ENCODE measurements around the gene TAF1B.

Gene TAF1B

DNA sequence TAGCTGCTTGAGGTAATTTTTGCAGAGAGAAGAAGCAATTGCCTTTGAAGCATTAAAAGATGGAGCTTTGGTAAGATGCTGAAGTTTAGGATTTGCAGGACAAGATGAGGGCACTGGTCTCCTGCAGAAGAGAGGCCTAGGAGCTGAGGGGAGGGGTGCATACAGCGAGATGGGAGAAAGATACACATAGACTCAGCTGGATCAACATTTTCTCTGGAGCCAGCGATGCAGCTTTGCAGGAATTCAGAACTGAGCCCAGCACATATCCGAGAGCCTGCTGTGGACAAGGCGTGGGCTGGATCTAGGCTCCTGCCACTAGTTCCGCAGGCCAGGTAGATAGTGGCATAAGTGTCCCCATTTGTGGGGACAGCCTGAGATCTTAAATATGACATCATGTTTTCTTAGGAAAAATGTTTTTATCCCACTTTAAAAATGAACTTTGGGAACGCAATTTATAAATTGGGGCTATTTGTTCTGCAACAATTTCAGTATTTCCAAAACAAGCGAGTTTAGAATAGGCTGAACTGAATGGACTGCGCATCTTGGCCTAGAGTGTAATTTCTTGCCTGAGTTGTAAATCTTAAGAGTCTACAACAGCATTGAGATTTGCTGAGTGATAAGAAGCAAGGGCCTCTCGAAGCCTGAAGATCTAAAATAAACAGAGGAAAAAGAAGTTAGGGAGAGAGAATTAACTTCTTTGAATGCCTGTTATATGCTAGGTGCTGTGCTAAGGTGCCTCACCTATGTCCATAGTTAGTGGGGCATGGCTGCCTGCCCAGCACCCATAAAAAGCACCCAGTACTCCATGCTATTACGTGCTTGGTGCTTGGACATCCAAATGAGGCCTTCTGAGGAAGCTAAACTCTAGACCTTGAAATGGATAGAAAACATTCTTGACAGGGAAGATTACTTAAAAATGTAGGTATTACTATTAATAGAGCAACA lies 125.6 kb downstream of the TAF1B start:
- no peak for DNase-seq

DNA sequence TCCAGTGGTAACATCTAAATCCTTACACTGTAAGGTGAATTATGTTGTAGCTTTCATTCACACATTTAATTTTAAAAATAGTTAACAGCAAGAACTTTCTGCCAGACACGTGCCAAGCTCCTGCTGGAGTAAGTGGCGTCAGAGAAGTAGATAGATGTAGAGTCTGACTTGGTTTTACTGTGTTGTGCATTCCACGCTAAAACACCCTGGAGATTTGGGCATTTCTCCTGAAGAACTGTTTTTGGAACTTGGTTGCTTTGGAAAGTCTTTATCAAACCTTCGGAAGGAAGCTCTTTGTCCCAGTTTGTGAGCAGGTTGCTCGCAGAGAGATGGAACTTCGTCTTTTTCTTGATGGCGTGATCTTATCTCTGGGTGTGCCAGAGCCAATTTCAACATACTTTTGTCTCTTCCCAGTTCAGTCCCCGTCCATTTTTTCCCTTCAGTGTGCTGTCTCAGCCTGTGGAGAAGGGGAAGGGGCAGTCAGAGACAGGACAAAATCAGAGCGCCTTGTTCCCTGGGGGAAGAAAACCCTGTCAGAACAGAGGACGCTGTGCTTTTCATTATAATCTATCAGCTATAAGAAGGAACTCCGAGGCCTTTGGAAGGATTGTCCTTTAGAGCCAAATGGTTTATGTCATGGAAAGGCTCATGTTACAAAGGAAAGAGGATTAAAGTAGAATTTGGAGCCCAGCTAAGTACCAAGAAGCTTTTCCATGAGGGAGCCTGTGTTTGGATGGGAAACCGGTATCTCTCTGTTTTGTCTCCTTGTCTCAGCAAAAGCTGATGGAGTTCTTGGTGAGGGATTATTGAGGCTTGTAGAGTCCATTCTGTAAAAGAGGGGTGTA lies 127.1 kb downstream of the TAF1B start:
- DNase-seq: no peak

DNA sequence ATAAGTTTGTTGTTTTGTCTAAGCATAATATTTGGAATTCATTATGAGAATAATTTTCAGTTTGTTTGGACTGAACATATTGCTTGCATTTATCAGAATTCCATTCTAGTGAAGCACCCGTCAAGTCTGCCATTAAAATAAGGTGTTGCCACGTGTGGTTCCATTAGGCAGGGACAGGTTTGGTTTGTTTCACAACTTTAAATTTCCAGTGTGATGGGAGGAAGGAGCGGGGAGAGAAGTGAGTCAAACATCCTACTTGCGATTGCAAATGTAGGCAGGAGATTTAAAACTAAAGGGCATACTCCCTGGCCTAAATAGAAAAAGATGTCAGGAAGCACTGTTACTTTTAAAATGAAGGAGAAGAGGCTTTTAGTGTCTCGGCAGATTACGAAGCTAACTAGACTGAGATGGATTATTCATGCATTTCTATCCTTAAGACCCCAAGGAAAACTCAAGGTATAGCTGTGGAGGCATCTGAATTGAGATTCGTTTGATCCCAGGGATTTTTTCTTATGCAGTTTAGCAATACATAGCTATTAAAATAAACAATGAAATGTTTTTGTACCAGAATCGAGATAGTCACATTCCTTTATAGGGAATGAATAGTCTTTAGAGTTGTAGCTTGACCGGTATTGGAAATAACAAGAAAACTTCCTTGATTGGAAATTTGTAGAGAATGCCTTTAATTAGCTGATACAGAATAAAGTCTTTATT lies 128.0 kb downstream of the TAF1B start:
- no peak for DNase-seq

DNA sequence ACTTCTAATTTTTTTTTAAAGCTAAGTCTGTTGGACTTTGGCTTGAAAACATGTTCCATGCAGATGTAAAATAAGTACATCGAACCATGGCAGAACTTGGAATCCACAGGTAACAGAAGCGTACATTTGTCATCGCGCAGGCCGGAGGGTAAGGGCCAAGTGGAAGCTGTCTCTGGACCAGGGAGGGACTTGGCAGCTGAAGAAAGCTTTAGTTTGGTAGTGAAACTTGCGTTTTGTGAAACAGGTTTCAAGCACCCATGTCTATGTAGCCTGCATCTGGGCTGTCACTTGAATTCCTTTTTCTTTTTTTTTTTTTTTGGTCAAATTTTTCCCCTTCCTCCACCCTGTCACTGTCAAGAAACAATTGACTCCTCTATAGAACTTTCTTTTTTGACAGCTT lies 128.6 kb downstream of the TAF1B start:
- no peak for DNase-seq

DNA sequence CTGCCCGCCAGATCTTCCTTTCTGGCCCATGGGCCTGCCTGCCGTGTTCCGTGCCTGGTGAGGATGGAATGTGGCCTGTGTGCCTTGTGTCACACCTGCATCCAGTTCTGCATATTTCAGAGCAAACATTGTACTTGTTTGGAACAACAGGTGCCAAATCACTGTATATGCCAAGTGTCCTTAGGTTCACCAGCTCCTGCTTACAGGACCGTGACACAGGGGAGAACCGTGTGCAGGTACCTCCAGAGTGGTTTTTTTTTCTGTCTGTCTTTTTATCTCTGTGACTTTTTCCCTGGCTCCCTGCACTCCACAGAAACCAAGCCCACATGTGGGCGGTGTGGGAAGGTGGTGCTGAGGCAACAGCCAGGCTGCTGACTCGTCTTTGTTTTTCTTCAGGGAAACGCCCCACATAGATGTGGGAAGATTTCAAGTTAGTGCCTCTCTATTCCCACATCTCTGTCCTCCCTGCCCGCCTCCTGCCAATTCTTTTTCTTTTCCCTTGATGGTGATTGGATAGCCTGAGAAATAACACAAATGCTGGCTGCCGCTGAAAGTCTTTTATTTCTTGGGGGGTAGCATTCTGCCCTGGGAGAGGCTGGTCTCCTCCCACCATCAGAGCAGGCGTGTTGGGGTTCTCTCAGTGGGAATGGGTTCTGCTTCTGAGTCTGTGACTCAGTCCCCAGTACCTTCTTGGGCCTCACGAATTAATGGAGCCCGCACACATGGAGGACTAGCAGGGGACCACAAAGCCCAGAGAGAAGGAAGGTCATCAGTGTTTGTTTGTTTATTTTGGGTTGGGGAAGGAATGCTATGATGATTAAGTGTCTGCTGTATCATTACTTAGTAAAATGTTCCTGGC lies 129.6 kb downstream of the TAF1B start:
- no peak for DNase-seq

DNA sequence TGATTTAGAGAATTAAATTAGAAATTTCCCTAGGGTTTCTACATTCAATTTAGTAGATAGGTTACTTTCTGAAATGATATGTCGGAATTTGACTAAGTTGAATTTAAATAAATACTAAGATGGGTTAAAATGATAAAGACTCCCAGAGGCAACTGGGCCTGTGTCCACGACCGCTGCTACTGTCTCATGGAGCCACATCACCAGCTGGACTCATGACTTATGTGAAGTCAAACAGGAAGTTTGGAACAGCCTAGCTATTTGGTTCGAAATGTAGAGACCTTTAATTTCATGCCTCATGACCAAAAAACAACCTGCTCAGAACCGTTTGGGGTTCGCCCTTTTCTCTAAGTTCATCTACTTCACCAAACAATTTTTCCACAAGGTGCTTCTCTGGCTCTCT lies 130.4 kb downstream of the TAF1B start:
- no peak for DNase-seq

DNA sequence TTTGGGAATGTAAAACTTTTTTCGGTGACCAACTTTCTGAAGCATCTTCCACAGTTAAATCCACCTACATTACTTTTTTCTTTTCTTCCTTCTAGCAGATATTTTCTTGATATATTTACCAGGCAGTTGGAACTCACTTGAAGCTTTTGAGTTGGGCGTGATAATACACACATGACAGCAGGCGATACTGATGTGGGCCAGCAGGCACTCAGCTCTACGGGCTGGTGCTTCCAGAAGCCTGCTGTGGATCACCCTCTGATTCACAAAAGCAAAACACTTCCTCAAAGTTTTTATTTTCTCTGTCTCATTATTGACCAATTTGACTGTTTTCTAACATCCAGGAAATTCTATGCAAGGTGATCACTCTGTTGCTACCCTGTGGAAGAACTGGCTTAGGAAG lies 131.1 kb downstream of the TAF1B start:
- DNase-seq: no peak

DNA sequence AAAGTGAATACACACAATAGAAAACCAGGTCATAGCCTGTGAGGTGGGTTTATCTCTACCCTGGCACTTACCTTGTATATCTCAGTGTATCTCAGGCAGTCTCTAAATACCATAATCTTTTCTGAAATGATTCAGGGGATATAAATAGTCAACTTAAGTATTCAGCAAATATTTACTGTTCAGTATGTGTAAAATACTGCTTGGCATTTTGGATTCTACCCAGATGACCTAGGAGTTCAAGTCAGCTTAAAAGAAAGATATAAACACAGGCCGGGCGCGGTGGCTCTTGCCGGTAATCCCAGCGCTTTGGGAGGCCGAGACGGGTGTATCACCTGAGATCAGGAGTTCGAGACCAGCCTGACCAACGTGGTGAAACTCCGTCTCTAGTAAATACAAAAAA lies 132.1 kb downstream of the TAF1B start:
- no peak for DNase-seq

DNA sequence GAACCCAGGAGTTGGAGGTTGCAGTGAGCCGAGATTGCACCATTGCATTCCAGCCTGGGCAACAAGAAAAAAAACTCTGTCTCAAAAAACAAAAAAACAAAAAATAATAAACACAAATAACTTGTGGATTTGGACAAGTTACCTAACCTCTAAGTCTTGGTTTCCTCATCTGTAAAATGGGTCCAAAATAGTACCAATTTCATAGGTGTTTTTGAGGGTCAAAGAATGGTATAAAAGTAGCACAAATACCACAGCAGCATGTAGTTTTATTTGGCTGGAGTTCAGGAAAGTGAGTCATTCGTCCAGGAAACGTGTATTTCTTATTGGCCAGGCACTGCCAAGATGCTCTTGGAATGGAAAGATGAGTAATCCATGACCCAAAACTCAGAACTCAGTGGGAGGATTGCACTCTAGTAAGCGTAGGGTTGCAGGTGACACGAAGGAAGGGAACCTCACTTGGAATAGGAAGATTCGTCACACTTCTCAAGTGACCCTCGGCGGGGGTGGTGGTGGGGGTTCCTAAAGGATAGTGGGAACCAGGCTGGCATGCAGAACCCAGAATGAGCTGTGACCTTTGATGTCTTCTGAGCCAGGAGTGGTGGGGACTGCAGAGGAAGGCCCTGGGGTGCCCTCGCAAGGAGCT lies 132.7 kb downstream of the TAF1B start:
- no peak for DNase-seq

DNA sequence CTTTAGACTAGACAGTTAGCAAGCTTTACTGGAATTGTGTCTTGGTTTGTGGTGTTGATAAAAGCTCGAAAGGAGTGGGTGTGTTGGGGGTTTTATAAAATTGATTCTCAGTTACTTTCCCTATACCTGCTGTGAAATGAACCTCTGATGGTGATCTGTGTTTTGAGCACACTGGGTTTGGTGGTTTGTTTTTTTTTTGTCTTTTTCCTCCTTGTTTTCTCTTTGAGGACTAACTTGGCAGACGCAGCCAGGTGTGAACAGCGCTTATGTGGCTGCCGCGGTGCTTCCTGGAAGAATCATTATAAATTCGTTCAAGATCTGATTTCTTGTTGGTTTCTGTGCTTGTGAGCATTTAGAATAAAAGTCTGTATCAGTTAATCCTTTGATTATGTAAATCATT lies 136.7 kb downstream of the TAF1B start:
- no peak for DNase-seq

DNA sequence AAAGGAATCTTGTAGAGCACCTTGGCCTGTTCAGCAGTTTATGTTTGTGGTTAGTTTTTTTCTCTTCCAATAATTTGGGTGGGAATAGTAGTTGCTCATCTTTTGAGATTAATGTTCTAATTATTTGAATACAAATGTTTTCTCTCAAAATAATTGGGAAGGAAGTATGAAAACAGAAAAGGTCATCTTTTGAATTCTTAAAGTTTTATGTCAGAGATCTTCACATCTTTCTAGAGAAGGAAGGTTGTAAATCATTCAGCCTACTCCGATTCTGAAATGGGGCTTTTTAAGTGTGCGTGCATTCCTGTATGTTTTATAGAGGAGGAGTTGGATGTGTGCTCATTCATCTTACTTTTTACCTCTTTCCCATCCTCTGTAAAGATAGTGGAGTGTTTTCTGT lies 137.2 kb downstream of the TAF1B start:
- DNase-seq: no peak

DNA sequence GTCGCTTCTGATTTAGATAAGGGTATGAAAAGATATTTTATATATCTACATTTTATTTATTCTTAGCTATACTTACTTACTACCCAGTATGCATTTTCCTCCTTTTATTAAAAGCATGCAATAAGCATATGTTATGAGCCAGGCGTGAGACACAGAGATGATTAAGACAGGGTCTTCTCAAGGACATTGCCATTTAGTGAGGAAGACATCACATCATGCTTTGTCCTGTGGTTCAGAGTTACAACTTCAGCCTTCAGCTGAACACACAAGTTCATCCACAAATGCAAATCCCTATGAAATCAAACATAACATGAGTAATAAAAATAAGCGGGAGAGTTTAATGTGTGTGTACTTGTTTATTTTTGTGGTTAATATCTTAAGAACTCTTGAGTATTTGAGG lies 138.4 kb downstream of the TAF1B start:
- DNase-seq: no peak

DNA sequence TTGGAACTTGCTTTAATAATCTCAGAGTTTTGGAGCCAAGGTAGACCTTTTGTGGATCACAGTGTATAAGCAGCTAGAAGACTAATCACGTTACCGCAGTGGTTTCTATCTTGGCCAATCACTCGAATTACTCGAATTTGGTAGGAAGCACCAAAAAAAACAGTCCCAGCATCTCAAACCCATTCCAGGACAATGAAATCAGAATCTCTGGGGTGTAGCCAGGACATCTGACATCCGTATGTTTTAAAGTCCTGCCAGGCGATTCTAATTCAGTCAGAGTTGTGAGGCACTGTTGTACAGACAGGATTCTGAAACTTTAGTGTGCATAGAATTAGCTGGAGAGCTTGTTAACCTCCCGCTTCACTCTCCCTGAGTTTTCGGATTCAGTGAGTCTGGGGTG lies 139.0 kb downstream of the TAF1B start:
- no peak for DNase-seq

DNA sequence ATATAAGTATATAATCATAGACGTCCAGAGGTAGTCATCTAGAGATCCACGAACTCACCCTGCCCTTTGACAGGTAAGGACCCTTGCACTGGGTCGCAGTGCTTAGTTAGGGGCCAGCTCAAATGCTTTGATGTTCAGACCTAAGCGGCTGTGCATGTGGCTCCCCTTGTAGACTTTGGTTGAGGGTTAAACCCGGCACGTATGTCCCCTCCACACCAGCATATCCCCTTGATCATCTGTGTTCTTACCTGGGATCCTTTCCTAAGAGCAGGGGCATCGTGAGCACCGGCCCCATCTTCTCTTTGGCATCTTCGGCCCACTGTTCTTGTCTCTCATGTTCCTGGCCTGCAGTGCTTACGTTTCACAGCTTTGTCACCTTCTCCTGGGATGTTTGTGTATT lies 139.6 kb downstream of the TAF1B start:
- DNase-seq: no peak

DNA sequence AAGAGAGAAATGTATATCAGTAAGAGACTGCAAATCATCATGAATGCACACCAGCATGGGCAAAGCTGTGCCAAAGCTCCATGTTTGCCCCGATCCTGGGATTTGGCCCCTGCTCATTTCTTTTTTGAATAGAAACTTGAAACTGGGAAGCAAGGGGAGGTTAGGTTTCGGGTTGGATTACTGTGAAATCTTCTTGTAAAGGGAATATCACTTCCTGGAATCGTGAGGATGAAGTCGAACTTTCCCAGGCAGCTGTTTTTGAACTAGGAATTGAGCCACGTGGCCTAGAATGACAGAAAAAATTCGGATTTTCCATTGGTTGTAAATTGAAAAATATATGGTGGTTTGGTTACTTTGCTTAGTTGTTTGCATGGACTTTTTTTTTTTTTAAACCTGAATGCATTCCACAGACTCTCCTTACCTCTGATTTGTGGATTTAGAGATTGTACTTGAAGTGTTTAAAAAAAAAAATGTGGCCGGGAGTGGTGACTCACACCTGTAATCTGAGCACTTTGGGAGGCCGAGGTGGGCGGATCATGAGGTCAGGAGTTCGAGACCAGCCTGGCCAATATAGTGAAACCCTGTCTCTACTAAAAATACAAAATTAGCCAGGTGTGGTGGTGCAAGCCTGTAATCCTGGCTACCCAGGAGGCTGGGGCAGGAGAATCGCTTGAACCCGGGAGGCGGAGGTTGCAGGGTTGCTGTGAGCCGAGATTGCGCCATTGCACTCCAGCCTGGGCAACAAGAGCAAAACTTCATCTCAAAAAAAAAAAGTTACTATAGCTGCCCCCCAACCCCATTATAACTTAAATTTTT lies 140.3 kb downstream of the TAF1B start:
- no peak for DNase-seq
